Measurements from ENCODE around the gene MT1M.
A peak's percentile ranks its signal among the peaks of the same experiment; 100 is the strongest.

Gene MT1M

DNA sequence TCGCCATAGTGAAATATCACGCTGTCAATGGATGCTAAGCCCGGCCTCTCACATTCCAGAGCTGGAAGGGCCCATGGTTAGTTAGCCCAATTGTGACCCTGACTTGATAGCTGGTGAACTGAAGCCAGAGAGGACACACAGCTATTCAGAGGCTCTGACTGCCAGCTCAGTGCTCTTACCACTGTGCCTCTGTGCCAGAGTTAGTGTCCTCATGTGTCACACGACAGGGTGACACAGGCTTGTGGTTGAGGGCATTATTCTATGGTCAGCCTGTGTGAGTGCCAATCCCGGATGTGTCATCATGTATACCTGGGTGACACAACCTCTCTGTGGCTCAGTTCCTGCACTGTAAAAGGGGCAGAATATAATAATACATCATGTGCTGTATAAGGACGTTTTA, 47.4 kb downstream of the MT1M start:
- no peak for DNase-seq

DNA sequence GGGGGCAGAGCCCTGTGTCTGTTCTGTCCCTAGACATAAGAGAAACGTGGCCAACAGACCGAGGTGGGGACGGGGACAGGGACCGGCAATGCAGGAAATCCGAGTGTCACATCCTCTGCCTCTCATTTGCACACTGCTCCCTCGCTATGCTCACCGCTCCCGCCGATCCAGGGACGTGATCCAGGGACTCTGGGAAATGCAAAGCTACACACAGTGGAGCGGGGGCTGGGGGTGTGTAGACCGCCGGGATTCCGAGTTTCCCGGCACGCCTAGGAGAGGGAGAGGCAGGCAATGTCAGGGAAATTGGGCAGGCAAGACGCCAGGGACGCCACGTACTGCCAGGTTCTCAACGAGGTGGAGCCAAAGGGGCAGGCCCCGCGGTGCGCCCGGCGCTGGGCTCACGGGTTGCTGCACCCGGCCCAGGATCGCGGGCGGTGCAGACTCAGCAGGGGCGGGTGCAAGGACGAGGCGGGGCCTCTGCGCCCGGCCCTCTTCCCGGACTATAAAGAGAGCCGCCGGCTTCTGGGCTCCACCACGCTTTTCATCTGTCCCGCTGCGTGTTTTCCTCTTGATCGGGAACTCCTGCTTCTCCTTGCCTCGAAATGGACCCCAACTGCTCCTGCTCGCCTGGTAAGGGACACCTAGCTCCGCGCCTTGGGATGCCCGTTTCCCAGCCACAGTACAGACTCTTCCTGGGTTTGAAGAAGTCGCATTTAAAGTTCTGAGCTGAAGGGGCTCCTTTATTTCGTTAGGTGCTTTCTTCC, 49.7 kb downstream of the MT1M start, which contains the start of gene MT1X:
TSS of gene MT1X (plus strand) at position 532 of the 764 bp plus-strand sequence. CDS start at position 603, 71 bp downstream.
- peak; percentile 89 for DNase-seq

DNA sequence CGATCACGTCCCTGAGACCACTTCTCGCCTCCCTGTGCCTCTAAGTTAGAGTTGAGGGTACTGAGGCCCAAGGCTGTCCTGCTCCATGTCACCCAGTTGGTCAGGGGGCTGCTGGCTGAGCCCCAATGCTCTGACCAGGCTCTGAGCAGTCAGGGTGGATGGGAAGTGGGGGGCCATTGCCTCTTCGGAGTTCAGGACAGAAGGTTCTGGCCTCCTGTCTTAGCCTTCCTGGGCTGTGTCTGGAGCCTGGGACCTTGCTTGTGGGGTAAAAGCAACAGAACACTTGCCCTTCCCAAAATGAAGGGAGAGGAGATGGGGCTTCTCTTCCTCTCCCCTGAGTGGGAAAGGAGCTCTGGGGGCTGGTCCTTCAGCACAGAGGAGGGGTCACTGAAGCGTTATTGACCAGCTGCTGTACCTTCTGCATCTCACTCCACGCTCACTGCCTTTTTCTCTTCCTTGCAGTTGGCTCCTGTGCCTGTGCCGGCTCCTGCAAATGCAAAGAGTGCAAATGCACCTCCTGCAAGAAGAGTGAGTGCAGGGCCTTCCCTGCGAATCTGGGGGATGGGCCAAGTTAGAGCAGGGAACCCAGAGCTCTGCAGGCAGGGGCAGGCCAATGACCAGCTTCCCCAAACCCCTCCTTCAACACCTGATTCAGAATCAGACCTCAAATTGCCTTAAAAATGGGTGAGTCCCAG, 50.4 kb downstream of the MT1M start:
- DNase-seq = peak; percentile 7
